D721Med (cell line): ENCODE measurements around the gene UTS2R.
A peak's percentile ranks its signal among the peaks of the same experiment; 100 is the strongest.
"Not testable (repeated sequence)": the region's sequence is repeated elsewhere in the genome, so short reads cannot be mapped to it uniquely, and the experiment has no call there.

Experiments used
- DNase-seq: peaks from one replicate; pipeline ENCODE4 v3.0.0; 2011; ENCODE audit warnings: low spot score; ENCODE audit not compliant: insufficient read length
- FAIRE-seq: peaks from 2 replicates; lab custom pipeline; 2011; peaks lifted over from hg19 to GRCh38; lab: Jason Lieb, UNC
- TF ChIP-seq, protein P1 (sequence below): IDR thresholded peaks from 2 replicates; pipeline ENCODE4 v1.5.1; 2012; ENCODE audit warnings: mild to moderate bottlenecking, control low read depth; ENCODE audit not compliant: insufficient read depth; ENCODE audit errors: missing control alignments

Gene UTS2R

DNA sequence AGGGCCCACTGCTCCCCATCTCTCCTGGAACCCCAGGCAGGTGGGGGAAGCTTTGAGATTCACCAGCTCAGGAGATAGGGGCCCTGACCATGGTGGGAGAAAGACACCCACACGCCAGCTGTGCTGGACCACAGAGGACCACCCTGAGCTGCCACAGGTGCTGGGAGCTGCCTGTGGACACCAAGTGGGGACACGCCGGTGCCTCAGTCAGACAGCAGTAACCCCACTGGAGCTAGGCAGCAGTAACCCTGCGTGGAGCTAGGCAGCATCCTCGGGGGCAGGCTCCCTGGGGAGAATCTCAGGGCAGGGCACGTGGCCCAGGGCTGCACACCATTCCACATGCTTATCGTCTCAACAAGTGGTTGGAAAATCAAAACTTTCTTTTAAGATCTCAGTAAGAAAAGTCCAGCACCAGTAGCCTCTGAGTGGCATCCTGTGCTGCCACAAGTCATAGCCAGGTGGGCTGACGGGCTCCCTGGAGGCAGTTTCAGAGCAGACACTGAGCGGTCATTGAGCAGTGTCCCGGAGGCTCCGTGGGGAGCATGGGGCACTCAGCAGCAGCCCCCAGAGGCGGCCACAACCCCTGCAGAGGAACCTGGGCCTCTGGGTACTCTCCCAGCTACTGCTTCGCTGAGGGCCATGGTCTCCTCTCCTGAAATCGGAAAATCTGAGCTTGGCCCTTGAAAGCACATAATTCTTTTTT, 38.6 kb downstream of the UTS2R start:
- no peak for DNase-seq
- TF ChIP-seq, protein P1, sequence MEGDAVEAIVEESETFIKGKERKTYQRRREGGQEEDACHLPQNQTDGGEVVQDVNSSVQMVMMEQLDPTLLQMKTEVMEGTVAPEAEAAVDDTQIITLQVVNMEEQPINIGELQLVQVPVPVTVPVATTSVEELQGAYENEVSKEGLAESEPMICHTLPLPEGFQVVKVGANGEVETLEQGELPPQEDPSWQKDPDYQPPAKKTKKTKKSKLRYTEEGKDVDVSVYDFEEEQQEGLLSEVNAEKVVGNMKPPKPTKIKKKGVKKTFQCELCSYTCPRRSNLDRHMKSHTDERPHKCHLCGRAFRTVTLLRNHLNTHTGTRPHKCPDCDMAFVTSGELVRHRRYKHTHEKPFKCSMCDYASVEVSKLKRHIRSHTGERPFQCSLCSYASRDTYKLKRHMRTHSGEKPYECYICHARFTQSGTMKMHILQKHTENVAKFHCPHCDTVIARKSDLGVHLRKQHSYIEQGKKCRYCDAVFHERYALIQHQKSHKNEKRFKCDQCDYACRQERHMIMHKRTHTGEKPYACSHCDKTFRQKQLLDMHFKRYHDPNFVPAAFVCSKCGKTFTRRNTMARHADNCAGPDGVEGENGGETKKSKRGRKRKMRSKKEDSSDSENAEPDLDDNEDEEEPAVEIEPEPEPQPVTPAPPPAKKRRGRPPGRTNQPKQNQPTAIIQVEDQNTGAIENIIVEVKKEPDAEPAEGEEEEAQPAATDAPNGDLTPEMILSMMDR = no peak
- FAIRE-seq = no peak

DNA sequence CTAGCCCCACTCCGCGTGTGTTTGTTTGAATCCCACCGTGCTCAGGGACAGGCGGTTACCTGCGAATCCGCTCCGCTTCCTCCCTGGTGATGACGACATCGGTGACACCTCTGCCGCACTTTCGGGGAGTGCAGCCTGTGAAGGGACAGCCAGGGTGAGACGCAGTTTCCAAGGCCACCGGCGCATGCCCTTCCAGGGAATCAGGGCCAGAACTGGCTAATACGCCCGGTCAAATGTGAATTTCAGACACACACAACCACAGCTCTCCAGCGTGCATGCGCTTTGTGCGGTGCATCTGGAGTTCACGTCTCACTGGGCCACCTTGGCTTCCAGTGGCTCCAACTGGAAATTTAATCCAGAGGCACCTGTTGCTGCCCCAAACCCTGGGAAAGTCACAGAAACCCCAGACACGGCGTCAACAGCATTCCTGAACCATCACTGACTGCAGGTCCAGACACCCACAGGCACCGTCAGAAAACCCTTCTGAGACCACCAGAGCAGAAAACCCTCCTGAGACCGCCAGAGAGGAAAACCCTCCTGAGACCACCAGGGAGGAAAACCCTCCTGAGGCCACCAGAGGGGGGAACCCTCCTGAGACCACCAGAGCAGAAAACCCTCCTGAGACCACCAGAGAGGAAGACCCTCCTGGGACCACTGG, 40.0 kb downstream of the UTS2R start:
- DNase-seq (no peak), FAIRE-seq (no peak)
- TF ChIP-seq, protein P1 = no peak

DNA sequence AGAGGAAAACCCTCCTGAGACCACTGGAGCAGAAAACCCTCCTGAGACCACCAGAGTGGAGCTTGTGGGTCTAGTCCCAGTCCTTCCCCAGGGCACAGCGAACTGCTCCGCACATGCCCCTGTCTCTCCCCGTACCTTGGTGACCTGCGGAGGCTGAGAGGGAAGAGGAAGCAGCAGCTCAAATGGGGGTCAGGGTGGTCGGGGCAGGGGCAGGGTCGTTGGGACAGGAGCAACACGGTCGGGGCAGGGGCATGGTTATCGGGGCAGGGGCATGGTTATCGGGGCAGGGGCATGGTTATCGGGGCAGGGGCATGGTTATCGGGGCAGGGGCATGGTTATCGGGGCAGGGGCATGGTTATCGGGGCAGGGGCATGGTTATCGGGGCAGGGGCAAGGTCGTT, 40.5 kb downstream of the UTS2R start:
- not testable (repeated sequence) for DNase-seq, FAIRE-seq

DNA sequence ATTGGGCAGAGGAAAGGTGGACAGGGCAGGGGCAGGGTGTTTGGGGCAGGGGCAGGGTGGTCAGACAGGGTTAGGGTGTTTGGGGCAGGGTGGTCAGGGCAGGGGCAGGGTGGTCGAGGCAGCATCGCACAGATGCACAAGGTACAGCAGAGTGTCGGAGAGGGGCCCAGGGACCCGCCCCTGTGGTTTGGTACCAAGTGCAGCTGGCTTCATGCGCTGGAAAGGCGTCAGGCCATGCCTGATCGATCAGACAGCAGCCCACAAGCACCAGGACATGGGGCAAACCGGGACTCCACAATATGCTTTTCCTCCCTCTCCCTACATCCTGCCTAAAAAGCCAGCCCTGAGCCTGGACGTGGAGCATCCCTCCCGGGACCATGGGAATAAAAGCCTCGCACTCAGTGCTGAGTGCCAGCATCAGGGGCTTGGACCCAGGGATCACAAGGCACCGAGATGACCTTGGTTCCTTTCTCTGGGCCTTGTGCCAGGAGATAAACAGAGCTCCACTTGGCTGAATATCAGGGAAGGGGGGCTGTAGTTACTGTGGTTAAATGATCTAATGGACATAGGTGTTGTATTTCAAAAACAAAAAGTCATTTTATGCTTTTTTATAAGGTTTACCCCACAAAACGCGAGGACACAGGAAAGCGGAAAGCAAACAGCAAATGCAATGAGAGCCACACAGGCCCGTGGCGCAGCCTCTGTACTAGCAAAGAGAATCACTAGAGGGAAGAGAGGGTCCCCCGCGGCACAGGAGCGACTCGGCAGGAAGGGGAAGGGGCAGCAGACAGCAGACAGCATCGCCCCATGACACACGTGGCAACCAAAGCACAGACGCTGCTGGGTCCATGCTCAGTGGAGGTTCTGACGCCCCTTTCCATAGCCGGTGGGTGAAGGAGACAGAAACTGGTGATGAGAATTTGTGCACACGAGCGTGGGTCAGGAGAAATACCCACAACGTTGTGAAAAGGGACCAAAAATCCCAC, 41.3 kb downstream of the UTS2R start:
- FAIRE-seq = no peak
- no peak for DNase-seq
- TF ChIP-seq, protein P1 = no peak

DNA sequence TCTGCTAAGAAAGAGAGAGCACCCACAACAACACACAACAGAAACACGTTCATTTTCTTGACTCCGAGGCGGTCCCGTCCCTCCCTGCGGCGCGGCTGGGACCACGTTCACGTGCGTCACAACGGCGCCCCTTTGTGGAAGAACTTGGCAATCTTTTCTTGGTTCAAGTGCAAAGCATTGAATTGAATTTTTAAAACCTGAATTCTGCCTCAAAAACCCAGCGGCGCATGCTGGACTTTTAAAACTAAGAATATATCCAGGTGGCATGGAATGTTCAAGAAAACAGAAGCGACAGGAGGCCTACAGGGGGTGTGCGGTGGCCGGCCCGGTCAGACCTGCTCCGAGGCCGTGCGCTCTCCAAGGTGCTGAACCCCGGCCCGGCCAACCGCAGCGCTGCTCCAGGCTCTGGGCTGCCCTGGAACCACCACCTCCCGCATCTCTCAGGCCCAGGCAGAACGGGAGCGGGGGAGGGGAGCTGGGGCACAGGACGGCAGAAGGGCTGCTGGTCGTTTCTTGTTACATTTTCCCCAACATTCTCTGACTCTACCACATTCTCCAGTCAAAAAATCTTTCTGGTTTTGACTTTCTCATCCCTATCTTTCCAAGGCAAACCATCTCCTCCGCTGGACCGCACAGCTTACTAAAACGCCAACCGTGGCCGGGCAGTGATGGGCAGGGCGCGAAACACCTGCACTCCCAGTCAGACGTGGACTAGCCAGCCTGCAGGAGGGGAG, 43.1 kb downstream of the UTS2R start:
- TF ChIP-seq, protein P1 = peak; percentile 98
- no peak for FAIRE-seq
- DNase-seq = peak; percentile 75

DNA sequence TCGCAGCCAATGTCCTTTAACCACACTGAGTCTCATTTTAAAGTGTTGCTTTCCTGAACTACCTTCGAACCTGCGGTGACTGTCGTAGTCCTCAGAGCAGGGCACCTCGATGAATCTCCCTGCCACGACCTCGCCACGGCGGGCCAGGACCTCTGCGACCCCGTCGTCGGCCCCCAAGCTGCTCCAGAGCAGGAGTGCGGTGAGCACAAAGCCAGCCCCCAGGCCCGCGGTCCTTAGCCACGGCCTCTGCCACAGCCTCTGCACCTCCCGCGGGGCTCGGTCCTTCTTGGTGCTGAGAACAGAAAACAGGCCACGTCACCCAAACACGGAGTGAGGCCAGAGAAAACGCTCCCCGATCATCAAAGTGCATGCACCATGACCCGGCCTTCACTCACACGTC, 43.8 kb downstream of the UTS2R start:
- FAIRE-seq = no peak
- TF ChIP-seq, protein P1 = no peak
- no peak for DNase-seq

DNA sequence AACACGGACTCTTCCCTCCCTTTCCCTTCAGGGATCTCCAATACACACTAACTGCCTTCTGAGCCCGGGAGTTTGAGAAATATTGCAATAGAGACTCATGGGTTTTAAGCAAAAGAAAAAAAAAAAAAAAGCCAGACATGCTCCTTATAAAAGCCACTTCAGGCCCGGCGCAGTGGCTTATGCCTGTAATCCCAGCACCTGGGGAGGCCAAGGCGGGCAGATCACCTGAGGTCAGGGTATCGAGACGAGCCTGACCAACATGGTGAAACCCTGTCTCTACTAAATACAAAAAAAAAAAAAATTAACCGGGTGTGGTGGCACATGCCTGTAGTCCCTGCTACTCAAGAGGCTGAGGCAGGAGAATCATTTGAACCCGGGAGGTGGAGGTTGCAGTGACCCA, 44.2 kb downstream of the UTS2R start:
- FAIRE-seq = no peak
- TF ChIP-seq, protein P1 = no peak

More for the DNA sequence above, 44.2 kb downstream of the UTS2R start:
- DNase-seq = no peak
